Measurements from ENCODE around the gene SLC1A2. TPM values are rescaled to one million over a fixed set of nuclear protein-coding genes. Genes with fewer than 3 reads are reported as not detected.

SLC1A2 gene
- total RNA-seq, 1 experiment from 2014 or later = 0.25 TPM

GRCh38 chr11:35418282-35419183, 825 bp downstream of the SLC1A2 start:
- RAD21 ChIA-PET (ENCODE audit: low non-redundant PET in 1 of 2, low total read pairs in 2 of 2, uncharacterized antibody in 2 of 2, unreplicated experiment in 2 of 2) = no interaction called here
- H3K79me2 ChIP-seq (ENCODE audit: insufficient read depth, low read length) = no peaks in the 10 kb centered on the region
- no peak overlapping the region for H3K27ac ChIP-seq (ENCODE audit: low read depth, low read length)
- no peaks in the 10 kb centered on the region for H3K9me3 ChIP-seq (ENCODE audit: control insufficient read depth in 1 of 2, insufficient read depth in 1 of 2, low read depth in 1 of 2, low read length in 2 of 2)
- no peak overlapping the region for H3K4me2 ChIP-seq (ENCODE audit: low read length)
- H3K4me3 ChIP-seq (replicated peaks in 1 of 2; ENCODE audit: low read depth in 1 of 2, low read length in 2 of 2) = no peak overlapping the region
- H2AFZ ChIP-seq (ENCODE audit: low read depth, low read length, poor library complexity, severe bottlenecking) = no peak overlapping the region
- H3K9ac ChIP-seq (ENCODE audit: low read length) = no peak overlapping the region
- intact Hi-C loops (cut with micrococcal nuclease) = no loop called here
- no TSS peak for BruUV-seq (replicated peaks)
- H3K36me3 ChIP-seq (ENCODE audit: control insufficient read depth in 1 of 2, insufficient read depth in 2 of 2, low read length in 2 of 2) = no peaks in the 10 kb centered on the region
- H3K9me2 ChIP-seq (ENCODE audit: insufficient read depth) = no peaks in the 10 kb centered on the region
- no peak for TF ChIP-seq EGR1 (IDR thresholded peaks at IDR 0.05; ENCODE audit: low read depth)
- TF ChIP-seq ELF1 (IDR thresholded peaks at IDR 0.05; ENCODE audit: borderline replicate concordance, low read depth) = no peak
- TF ChIP-seq FOSL1 (IDR thresholded peaks at IDR 0.05; ENCODE audit: low read depth) = no peak
- no peak for TF ChIP-seq SIN3A (IDR thresholded peaks at IDR 0.05; ENCODE audit: low read depth)
- TF ChIP-seq MAX (IDR thresholded peaks at IDR 0.05) = no peak
- TF ChIP-seq ZNF274 (IDR thresholded peaks at IDR 0.05; ENCODE audit: low read depth, low read length) = no peak
- no peak for TF ChIP-seq JUND (IDR thresholded peaks at IDR 0.05)
- no peak for TF ChIP-seq SRF (IDR thresholded peaks at IDR 0.05; ENCODE audit: low read depth)
- TF ChIP-seq POLR2AphosphoS5 (IDR thresholded peaks at IDR 0.05; ENCODE audit: low read depth, low read length) = no peak
- TF ChIP-seq TCF7L2 (IDR thresholded peaks at IDR 0.05; ENCODE audit: borderline replicate concordance, extremely low read depth, insufficient read depth, insufficient read length) = no peak
- TF ChIP-seq CBX3 (IDR thresholded peaks at IDR 0.05; ENCODE audit: low read depth) = no peak
- CTCF ChIA-PET = no interaction called here
- peaks cover 68% of the 10 kb centered on the region for H3K27me3 ChIP-seq (ENCODE audit: insufficient read depth, low read length)
- DNase-seq (ENCODE audit: low read depth, low spot score) = no peak
- H3K4me1 ChIP-seq (ENCODE audit: control insufficient read depth in 1 of 2, insufficient read depth in 2 of 2, low read length in 2 of 2) = no peaks in the 10 kb centered on the region
- no peak for ATAC-seq
- H4K20me1 ChIP-seq (ENCODE audit: insufficient read depth) = no peaks in the 10 kb centered on the region
- POLR2A ChIA-PET = no interaction called here

- H3K4me2 ChIP-seq (ENCODE audit: low read length) = no peak overlapping the region
- DNase-seq (ENCODE audit: low read depth, low spot score) (no peak), ATAC-seq (no peak)
- intact Hi-C loops (cut with micrococcal nuclease) = no loop called here
- no TSS peak for BruUV-seq (replicated peaks)
- peaks cover 41% of the 10 kb centered on the region for H3K27me3 ChIP-seq (ENCODE audit: insufficient read depth, low read length)
- no peak overlapping the region for H2AFZ ChIP-seq (ENCODE audit: low read depth, low read length, poor library complexity, severe bottlenecking)
- TF ChIP-seq JUND (IDR thresholded peaks at IDR 0.05) (no peak), SP1 (IDR thresholded peaks at IDR 0.05; ENCODE audit: low read depth) (no peak), ATF3 (IDR thresholded peaks at IDR 0.05) (no peak), EZH2phosphoT487 (IDR thresholded peaks at IDR 0.05; ENCODE audit: borderline replicate concordance) (no peak), MAX (IDR thresholded peaks at IDR 0.05) (no peak), SRF (IDR thresholded peaks at IDR 0.05; ENCODE audit: low read depth) (no peak), EGR1 (IDR thresholded peaks at IDR 0.05; ENCODE audit: low read depth) (no peak)
- no peak overlapping the region for H3K4me3 ChIP-seq (replicated peaks in 1 of 2; ENCODE audit: low read depth in 1 of 2, low read length in 2 of 2)
- no peak overlapping the region for H3K9ac ChIP-seq (ENCODE audit: low read length)
- POLR2A ChIA-PET = no interaction called here
- CTCF ChIA-PET = no interaction called here
- H3K4me1 ChIP-seq (ENCODE audit: control insufficient read depth in 1 of 2, insufficient read depth in 2 of 2, low read length in 2 of 2) = no peaks in the 10 kb centered on the region
- no peaks in the 10 kb centered on the region for H3K79me2 ChIP-seq (ENCODE audit: insufficient read depth, low read length)
- no peaks in the 10 kb centered on the region for H3K9me3 ChIP-seq (ENCODE audit: control insufficient read depth in 1 of 2, insufficient read depth in 1 of 2, low read depth in 1 of 2, low read length in 2 of 2)
- no peaks in the 10 kb centered on the region for H3K36me3 ChIP-seq (ENCODE audit: control insufficient read depth in 1 of 2, insufficient read depth in 2 of 2, low read length in 2 of 2)
- no peaks in the 10 kb centered on the region for H3K9me2 ChIP-seq (ENCODE audit: insufficient read depth)
- RAD21 ChIA-PET (ENCODE audit: low non-redundant PET in 1 of 2, low total read pairs in 2 of 2, uncharacterized antibody in 2 of 2, unreplicated experiment in 2 of 2) = no interaction called here
- H3K27ac ChIP-seq (ENCODE audit: low read depth, low read length) = no peak overlapping the region
- H4K20me1 ChIP-seq (ENCODE audit: insufficient read depth) = no peaks in the 10 kb centered on the region
These were observed 3.9 kb downstream of the SLC1A2 start for GRCh38 chr11:35415487-35415886.

Data from HCT116 (cell line).